H9 (cell line): Measurements from ENCODE around the gene PGAP6. TPM values are rescaled to one million over a fixed set of nuclear protein-coding genes. Genes with fewer than 3 reads are reported as not detected.

Experiments used
- DNase-seq: peaks from one replicate; pipeline ENCODE4 v3.0.0-alpha.2; 2017
- H2AFZ ChIP-seq: one replicate; pipeline ENCODE4 v1.6.1; 2013; ENCODE audit warnings: mild to moderate bottlenecking, low read length, control low read depth, moderate library complexity
- H2AK5ac ChIP-seq: 2 replicates; pipeline ENCODE4 v1.6.1; 2013; ENCODE audit warnings: low read length, control low read depth, mixed read lengths; ENCODE audit not compliant: insufficient read length
- H2BK120ac ChIP-seq: one replicate; pipeline ENCODE4 v1.6.1; 2013; ENCODE audit warnings: low read depth, mild to moderate bottlenecking, low read length, control low read depth, inconsistent platforms; ENCODE audit not compliant: poor library complexity, severe bottlenecking
- H2BK12ac ChIP-seq: 2 replicates; pipeline ENCODE4 v1.6.1; 2013; ENCODE audit warnings: low read length, control low read depth, mixed read lengths, low read depth; ENCODE audit not compliant: insufficient read length
- H2BK15ac ChIP-seq: 2 replicates; pipeline ENCODE4 v1.6.1; 2013; ENCODE audit warnings: low read depth, low read length, control low read depth
- H2BK20ac ChIP-seq: one replicate; pipeline ENCODE4 v1.6.1; 2013; ENCODE audit warnings: low read depth, mild to moderate bottlenecking, low read length, control low read depth, inconsistent platforms; ENCODE audit not compliant: poor library complexity, severe bottlenecking
- H2BK5ac ChIP-seq: 2 replicates; pipeline ENCODE4 v1.6.1; 2013; ENCODE audit warnings: low read length, control low read depth, mixed read lengths; ENCODE audit not compliant: insufficient read length
- H3K14ac ChIP-seq: 2 replicates; pipeline ENCODE4 v1.6.1; 2013; ENCODE audit warnings: low read length, control low read depth; ENCODE audit not compliant: insufficient read depth
- H3K18ac ChIP-seq: 2 replicates; pipeline ENCODE4 v1.6.1; 2013; ENCODE audit warnings: low read depth, mild to moderate bottlenecking, mixed read lengths, low read length, control low read depth; ENCODE audit not compliant: insufficient read length
- H3K23ac ChIP-seq: 2 replicates; pipeline ENCODE4 v1.6.1; 2013; ENCODE audit warnings: low read length, control low read depth, mixed read lengths, low read depth; ENCODE audit not compliant: insufficient read length
- H3K23me2 ChIP-seq: 2 replicates; pipeline ENCODE4 v1.6.1; 2013; ENCODE audit warnings: low read depth, mild to moderate bottlenecking, mixed read lengths, low read length, control low read depth; ENCODE audit not compliant: insufficient read length, poor library complexity, severe bottlenecking
- H3K27ac ChIP-seq: 2 replicates; pipeline ENCODE4 v1.5.1; 2013; ENCODE audit warnings: low read length, control low read depth, mixed read lengths, low read depth; ENCODE audit not compliant: insufficient read length
- H3K27me3 ChIP-seq: 2 replicates; pipeline ENCODE4 v1.6.1; 2013; ENCODE audit warnings: low read length, control low read depth, inconsistent platforms; ENCODE audit not compliant: insufficient read depth
- H3K4ac ChIP-seq: 2 replicates; pipeline ENCODE4 v1.6.1; 2013; ENCODE audit warnings: low read depth, mild to moderate bottlenecking, control low read depth, inconsistent platforms, low read length, moderate library complexity
- H3K4me1 ChIP-seq: 2 replicates; pipeline ENCODE4 v1.6.1; 2013; ENCODE audit warnings: low read length, control low read depth, inconsistent platforms; ENCODE audit not compliant: insufficient read depth
- H3K4me2 ChIP-seq: 2 replicates; pipeline ENCODE4 v1.6.1; 2013; ENCODE audit warnings: low read length, control low read depth, mixed read lengths; ENCODE audit not compliant: insufficient read length, insufficient read depth
- H3K56ac ChIP-seq: 2 replicates; pipeline ENCODE4 v1.6.1; 2013; ENCODE audit warnings: low read depth, mild to moderate bottlenecking, mixed read lengths, low read length, control low read depth; ENCODE audit not compliant: insufficient read length
- H3K79me1 ChIP-seq: 2 replicates; pipeline ENCODE4 v1.6.1; 2013; ENCODE audit warnings: low read depth, mild to moderate bottlenecking, moderate library complexity, low read length, control low read depth, inconsistent platforms; ENCODE audit not compliant: insufficient read depth, poor library complexity, severe bottlenecking
- H3K79me2 ChIP-seq: 2 replicates; pipeline ENCODE4 v1.6.1; 2013; ENCODE audit warnings: low read length, control low read depth, inconsistent platforms; ENCODE audit not compliant: insufficient read depth
- H3K9ac ChIP-seq: 2 replicates; pipeline ENCODE4 v1.6.1; 2013; ENCODE audit warnings: low read length, control low read depth, mixed read lengths; ENCODE audit not compliant: insufficient read length; ENCODE audit errors: extremely low read depth
- H3K9me3 ChIP-seq: one replicate; pipeline ENCODE4 v1.6.1; 2013; ENCODE audit warnings: low read depth, low read length, inconsistent platforms; ENCODE audit not compliant: control insufficient read depth
- H3T11ph ChIP-seq: one replicate; pipeline ENCODE4 v1.6.1; 2013; ENCODE audit warnings: mild to moderate bottlenecking, low read length, control low read depth, inconsistent platforms
- H4K20me1 ChIP-seq: one replicate; pipeline ENCODE4 v1.6.1; 2013; ENCODE audit not compliant: control insufficient read depth, insufficient read length, insufficient read depth
- H4K5ac ChIP-seq: 2 replicates; pipeline ENCODE4 v1.6.1; 2013; ENCODE audit warnings: low read depth, mild to moderate bottlenecking, mixed read lengths, low read length, control low read depth; ENCODE audit not compliant: insufficient read length
- H4K8ac ChIP-seq: replicated peaks from 2 replicates; pipeline ENCODE4 v1.6.1; 2013; ENCODE audit warnings: low read length, control low read depth, mixed read lengths, low read depth; ENCODE audit not compliant: insufficient read length
- H4K91ac ChIP-seq: 2 replicates; pipeline ENCODE4 v1.6.1; 2013; ENCODE audit warnings: low read depth, mild to moderate bottlenecking, moderate library complexity, mixed read lengths, low read length, control low read depth; ENCODE audit not compliant: insufficient read length
- H3K27ac Mint-ChIP-seq, 3 experiments: 2 replicates in 2 of 3; 3 replicates in 1 of 3; pipeline ENCODE4 v1.8.0; 2020 to 2021; ENCODE audit warnings: mixed read lengths in 3 of 3, mild to moderate bottlenecking in 1 of 3, moderate library complexity in 1 of 3
- H3K27me3 Mint-ChIP-seq: 2 replicates; pipeline ENCODE4 v1.8.0; 2021; ENCODE audit warnings: low read depth, mild to moderate bottlenecking, moderate library complexity, mixed read lengths
- H3K36me3 Mint-ChIP-seq, 3 experiments: 2 replicates in 2 of 3; 3 replicates in 1 of 3; pipeline ENCODE4 v1.8.0; 2020 to 2021; ENCODE audit warnings: low read depth in 3 of 3, mixed read lengths in 3 of 3; ENCODE audit not compliant: insufficient read depth in 1 of 3
- H3K4me1 Mint-ChIP-seq, 2 experiments: 2 replicates each; pipeline ENCODE4 v1.8.0; 2020; ENCODE audit warnings: mixed read lengths in 2 of 2
- H3K4me3 Mint-ChIP-seq, 2 experiments: 2 replicates in 1 of 2; 3 replicates in 1 of 2; pipeline ENCODE4 v1.8.0; 2020 to 2021; ENCODE audit warnings: mild to moderate bottlenecking in 2 of 2, mixed read lengths in 2 of 2, moderate library complexity in 1 of 2
- H3K9me3 Mint-ChIP-seq, 2 experiments: 2 replicates in 1 of 2; 3 replicates in 1 of 2; pipeline ENCODE4 v1.8.0; 2020; ENCODE audit warnings: mild to moderate bottlenecking in 2 of 2, mixed read lengths in 2 of 2, moderate library complexity in 1 of 2
- CTCF ChIP-seq: fragments of 200-600 bp; sonication (generic); conservative IDR thresholded peaks from 3 replicates; pipeline ENCODE4 v1.8.0; 2021; ENCODE audit warnings: antibody characterized with exemption, mild to moderate bottlenecking
- WGBS: extraction: QIAGEN DNeasy Blood & Tissue Kit; methylation state at CpG from one replicate; pipeline ENCODE4 v1.1.7; 2013; ENCODE audit warnings: missing lambda C conversion rate, low lambda C conversion rate, mixed read lengths; ENCODE audit not compliant: insufficient read length; ENCODE audit errors: extremely low coverage; 5-methylcytosine and 5-hydroxymethylcytosine counted together
- total RNA-seq: library from RNA; stranded (reverse); gene quantifications from 2 replicates; pipeline ENCODE4 v1.2.1, GENCODE V29; 2021

Gene PGAP6
- total RNA-seq, 1 experiment from 2014 or later, result 111 TPM

DNA sequence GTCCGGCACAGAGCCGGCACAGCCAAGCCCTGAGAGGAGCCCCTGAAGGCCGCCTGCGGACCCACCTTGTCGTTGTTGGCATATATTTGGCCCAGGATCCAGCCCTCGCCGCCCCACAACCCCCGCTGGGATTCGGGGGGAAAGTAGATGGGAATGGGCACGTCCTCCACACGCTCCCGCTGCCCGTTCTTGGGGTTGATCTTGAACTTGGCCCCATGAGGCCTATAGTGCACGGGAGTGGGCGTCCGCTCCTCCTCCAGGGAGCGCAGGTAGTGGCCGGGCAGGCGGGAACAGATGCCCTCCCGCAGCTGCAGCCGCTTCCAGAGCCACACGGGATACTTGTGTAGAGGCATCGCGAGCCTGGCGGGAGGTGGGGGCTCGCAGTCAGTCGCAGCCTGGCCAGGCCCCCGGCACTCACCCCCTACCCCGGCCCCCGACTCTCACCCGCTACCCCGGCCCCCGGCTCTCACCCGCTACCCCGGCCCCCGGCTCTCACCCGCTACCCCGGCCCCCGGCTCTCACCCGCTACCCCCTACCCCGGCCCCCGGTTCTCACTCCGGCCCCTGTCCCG, 11.8 kb downstream of the PGAP6 start:
- no peaks in the 10 kb centered on the region for H3K27me3 ChIP-seq
- no peak overlapping the region for H2BK5ac ChIP-seq
- Mint-ChIP-seq H3K27me3 (no peaks in the 10 kb centered on the region; the same call in 1 of the 2 replicates), H3K4me1 (peaks cover 9 to 13% of the 10 kb centered on the region in 2 experiments), H3K27ac (no peak overlapping the region), H3K36me3 (peaks cover 7 to 55% (median 44%) of the 10 kb centered on the region in 3 experiments), H3K4me3 (peak overlapping the region; percentile 76 to 87), H3K9me3 (no peaks in the 10 kb centered on the region)
- no peak overlapping the region for H4K91ac ChIP-seq
- no peak overlapping the region for H3T11ph ChIP-seq
- H3K9ac ChIP-seq, result no peak overlapping the region
- H3K18ac ChIP-seq, result no peak overlapping the region
- H3K4me2 ChIP-seq, result peak overlapping the region; percentile 20
- no peak overlapping the region for H3K4ac ChIP-seq
- no peak overlapping the region for H3K27ac ChIP-seq
- no peaks in the 10 kb centered on the region for H3K4me1 ChIP-seq
- no peaks in the 10 kb centered on the region for H3K79me1 ChIP-seq
- TF ChIP-seq CTCF, result no peak
- H4K5ac ChIP-seq, result no peak overlapping the region
- no peak overlapping the region for H2BK20ac ChIP-seq
- no peaks in the 10 kb centered on the region for H3K79me2 ChIP-seq
- H2BK12ac ChIP-seq, result no peak overlapping the region
- H3K14ac ChIP-seq, result no peak overlapping the region
- H2AK5ac ChIP-seq, result no peak overlapping the region
- H4K20me1 ChIP-seq, result no peaks in the 10 kb centered on the region
- no peaks in the 10 kb centered on the region for H3K23me2 ChIP-seq
- no CpG with 5 or more reads among the region's 44 CpGs for WGBS
- no peak overlapping the region for H3K56ac ChIP-seq
- no peaks in the 10 kb centered on the region for H3K9me3 ChIP-seq
- no peak overlapping the region for H4K8ac ChIP-seq
- H2BK15ac ChIP-seq, result no peak overlapping the region
- no peak overlapping the region for H2BK120ac ChIP-seq
- H2AFZ ChIP-seq, result no peak overlapping the region
- no peak for DNase-seq
- no peak overlapping the region for H3K23ac ChIP-seq
